Epithelial cell of proximal tubule (primary cell): ENCODE results near the gene ATP11A. TPM values are rescaled to one million over a fixed set of nuclear protein-coding genes. Genes with fewer than 3 reads are reported as not detected.

Source experiments
- DNase-seq: peaks from one replicate; pipeline ENCODE4 v3.0.0-alpha.2; 2011; ENCODE audit warnings: low read depth
- H3K4me3 ChIP-seq: 2 replicates; pipeline ENCODE4 v1.5.1; 2011; ENCODE audit warnings: low read depth, mild to moderate bottlenecking, low read length
- total RNA-seq: library from RNA; depleted of rRNA; stranded (reverse); fragments of >200 nt; gene quantifications from 2 replicates; pipeline ENCODE4 v1.2.3, GENCODE V29; 2015
- TF ChIP-seq, protein P1 (sequence below): conservative IDR thresholded peaks from 2 replicates; pipeline ENCODE4 v1.5.1; 2012; ENCODE audit warnings: low read depth, mild to moderate bottlenecking, low read length

Gene ATP11A
- total RNA-seq, 1 donor from 2014 or later: 27.2 TPM

DNA sequence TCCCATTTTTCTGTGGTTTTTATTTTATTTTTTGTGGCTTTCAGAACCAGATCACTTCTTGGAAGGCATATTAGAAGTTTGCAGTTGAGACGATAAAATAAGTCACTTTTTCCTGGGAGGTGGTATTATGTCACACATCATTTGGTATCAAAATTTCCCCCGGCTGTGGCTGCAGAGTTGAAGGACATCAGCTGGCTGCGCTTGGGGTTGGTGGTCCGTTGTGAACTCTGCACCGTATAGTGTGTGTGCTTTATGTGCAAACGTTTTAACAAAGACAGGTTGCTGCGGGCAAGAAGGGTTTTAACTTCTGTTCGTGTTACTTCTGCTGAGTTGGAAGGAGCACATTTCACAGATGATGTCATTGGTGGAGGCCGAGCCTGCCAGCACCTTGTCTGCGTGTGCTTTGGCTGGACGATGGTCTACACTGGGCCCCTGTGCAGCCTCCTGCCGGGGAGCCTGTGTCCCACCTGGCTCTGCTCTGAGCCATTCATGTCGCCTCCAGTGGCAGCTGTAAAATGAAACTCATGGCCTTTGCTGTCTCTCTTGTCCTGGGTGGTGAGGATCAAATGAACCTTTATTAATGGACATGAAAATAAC lies 9.6 kb downstream of the ATP11A start:
- DNase-seq: no peak
- TF ChIP-seq, protein P1, sequence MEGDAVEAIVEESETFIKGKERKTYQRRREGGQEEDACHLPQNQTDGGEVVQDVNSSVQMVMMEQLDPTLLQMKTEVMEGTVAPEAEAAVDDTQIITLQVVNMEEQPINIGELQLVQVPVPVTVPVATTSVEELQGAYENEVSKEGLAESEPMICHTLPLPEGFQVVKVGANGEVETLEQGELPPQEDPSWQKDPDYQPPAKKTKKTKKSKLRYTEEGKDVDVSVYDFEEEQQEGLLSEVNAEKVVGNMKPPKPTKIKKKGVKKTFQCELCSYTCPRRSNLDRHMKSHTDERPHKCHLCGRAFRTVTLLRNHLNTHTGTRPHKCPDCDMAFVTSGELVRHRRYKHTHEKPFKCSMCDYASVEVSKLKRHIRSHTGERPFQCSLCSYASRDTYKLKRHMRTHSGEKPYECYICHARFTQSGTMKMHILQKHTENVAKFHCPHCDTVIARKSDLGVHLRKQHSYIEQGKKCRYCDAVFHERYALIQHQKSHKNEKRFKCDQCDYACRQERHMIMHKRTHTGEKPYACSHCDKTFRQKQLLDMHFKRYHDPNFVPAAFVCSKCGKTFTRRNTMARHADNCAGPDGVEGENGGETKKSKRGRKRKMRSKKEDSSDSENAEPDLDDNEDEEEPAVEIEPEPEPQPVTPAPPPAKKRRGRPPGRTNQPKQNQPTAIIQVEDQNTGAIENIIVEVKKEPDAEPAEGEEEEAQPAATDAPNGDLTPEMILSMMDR: no peak
- no peak overlapping the region for H3K4me3 ChIP-seq

GRCh38 chr13:112700291-112701060 lies 10.6 kb downstream of the ATP11A start:
- TF ChIP-seq, protein P1: no peak
- no peak for DNase-seq
- H3K4me3 ChIP-seq: no peak overlapping the region

DNA sequence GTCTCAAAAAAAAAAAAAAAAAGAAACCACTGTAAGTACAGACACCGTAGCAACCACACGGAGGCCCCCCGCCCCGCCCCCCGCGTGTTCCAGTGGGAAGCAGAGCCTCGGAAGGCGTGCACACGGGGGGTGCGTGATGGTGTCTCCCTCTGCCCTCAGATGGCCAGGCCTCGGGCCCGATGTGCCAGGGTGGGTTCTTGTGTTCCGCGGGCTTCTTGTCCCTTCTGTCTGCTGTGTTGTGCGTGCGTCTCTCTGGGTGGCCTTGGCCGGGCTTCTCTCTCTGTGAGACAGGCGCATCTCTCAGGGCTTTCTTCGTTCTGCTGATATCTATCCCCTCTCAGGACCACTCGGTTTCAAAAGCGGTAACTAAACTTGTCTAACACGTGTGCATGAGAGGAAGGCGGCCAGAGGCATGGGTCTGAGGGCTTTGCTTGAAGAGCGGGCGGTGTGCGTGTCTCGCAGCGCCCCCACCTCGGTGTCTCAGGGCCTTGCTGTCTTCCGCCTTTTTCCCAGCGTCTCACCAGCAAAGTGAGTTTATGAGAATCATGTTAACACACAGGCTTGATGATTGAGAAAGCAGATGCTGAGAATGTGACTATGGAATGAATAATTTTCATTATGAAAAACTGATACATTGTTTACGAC lies 12.6 kb downstream of the ATP11A start:
- H3K4me3 ChIP-seq: no peak overlapping the region
- TF ChIP-seq, protein P1: no peak
- DNase-seq: no peak

GRCh38 chr13:112702986-112703379 lies 13.1 kb downstream of the ATP11A start:
- TF ChIP-seq, protein P1: no peak
- DNase-seq: no peak
- H3K4me3 ChIP-seq: no peak overlapping the region

DNA sequence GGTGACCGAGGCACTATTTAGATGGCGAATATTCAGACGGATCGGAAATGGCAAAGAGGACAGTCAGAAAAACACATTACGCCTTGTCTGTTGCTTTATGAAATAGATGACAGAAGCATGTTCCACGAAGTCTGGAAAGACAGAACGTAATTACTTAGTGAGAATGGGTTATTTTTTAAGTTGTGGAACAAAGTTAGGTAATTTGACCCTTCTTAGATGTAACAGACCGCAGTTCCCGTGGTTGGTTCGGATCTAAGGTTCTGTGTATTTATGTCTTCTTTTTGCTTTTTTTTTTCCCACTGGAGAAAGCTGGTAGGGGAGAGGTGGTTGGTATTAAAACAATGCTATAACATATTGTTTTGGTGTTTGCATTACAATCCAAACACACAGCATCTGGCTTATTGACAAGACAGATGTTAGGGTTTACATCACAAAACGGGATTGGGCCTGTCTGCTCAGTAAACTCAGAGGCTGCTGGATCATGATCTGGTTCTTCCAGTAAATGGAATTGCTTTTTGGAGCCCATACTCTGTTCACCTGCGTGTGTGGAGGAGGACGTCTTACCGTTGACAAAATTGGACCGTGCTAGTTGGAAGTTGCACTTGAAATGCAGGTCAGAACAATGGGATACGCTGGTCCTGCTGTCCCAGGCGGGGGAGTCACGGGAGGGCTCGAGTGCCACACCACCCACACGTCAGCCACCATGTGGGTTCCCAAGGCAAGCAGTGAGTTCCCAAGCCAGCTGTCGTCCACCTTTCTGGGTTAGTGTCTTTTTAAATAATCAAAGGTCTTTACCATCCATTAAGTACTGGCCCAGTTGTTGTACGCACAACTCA lies 13.8 kb downstream of the ATP11A start:
- H3K4me3 ChIP-seq: no peak overlapping the region
- DNase-seq: no peak
- TF ChIP-seq, protein P1: no peak

DNA sequence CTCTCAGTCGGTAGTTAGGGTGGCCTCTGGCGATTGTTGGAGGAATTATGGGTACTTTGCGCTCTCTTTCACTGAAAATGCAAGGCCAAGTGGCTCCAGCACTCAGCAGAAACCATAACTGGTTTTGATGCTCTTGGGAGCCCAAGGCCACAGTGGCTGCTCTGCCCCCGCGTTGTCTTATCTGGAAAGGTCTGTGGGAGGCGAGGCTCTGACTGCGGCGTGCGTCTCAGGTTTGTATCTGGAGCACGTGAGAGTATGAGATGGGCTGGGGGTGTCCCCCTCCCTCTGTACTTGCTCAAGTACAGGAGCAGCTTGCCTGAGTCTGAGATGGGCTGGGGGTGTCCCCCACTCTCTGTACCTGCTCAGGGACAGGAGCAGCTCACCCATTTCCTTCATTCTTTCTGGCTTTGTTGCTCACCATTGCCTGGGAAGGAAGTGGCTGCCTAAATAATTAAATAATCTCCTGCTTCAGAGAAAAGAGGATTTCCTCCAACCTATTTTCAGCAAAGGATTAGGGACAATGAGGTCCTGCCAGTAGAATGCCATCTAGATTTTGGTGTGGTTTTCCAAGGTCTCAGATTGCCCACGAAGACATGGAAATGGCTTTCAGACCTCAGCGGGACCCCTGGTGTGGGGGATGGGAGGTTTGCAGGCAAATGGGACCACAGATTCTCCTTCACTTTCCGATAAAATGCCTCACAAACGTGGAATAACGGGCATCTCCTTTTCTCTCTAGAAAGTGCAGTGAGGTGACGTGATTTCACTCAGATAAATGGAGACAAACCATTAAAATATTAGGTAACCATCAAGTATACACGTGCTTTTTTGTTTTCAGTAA lies 14.7 kb downstream of the ATP11A start:
- TF ChIP-seq, protein P1: no peak
- H3K4me3 ChIP-seq: no peak overlapping the region
- no peak for DNase-seq
